Glutamatergic neuron (in vitro differentiated cells): ENCODE data around the gene GFRA3. TPM values are rescaled to one million over a fixed set of nuclear protein-coding genes. Genes with fewer than 3 reads are reported as not detected.

ENCODE experiments used
- DNase-seq: peaks from one replicate; pipeline ENCODE4 v3.0.0; 2022
- H3K27ac Mint-ChIP-seq: one replicate; pipeline ENCODE4 v1.8.0; 2020; ENCODE audit warnings: mild to moderate bottlenecking, mixed read lengths, inconsistent platforms; ENCODE audit not compliant: unreplicated experiment
- H3K27me3 Mint-ChIP-seq: one replicate; pipeline ENCODE4 v1.8.0; 2020; ENCODE audit warnings: mild to moderate bottlenecking, moderate library complexity, mixed read lengths, inconsistent platforms; ENCODE audit not compliant: unreplicated experiment
- H3K36me3 Mint-ChIP-seq: one replicate; pipeline ENCODE4 v1.8.0; 2020; ENCODE audit warnings: mild to moderate bottlenecking, mixed read lengths, inconsistent platforms; ENCODE audit not compliant: unreplicated experiment
- H3K4me1 Mint-ChIP-seq: one replicate; pipeline ENCODE4 v1.8.0; 2020; ENCODE audit warnings: mild to moderate bottlenecking, low read depth, mixed read lengths, inconsistent platforms; ENCODE audit not compliant: unreplicated experiment
- H3K4me3 Mint-ChIP-seq: one replicate; pipeline ENCODE4 v1.8.0; 2020; ENCODE audit warnings: mild to moderate bottlenecking, mixed read lengths, inconsistent platforms; ENCODE audit not compliant: unreplicated experiment
- H3K9me3 Mint-ChIP-seq: one replicate; pipeline ENCODE4 v1.8.0; 2020; ENCODE audit warnings: mild to moderate bottlenecking, moderate library complexity, mixed read lengths, inconsistent platforms; ENCODE audit not compliant: unreplicated experiment
- total RNA-seq: library from RNA; stranded (reverse); fragmentation: NEBNext Ultra II Directional; extraction: Animal tissue kit (Norgen Biotek cat#: 25700); gene quantifications from one replicate; pipeline ENCODE4 v1.2.1, GENCODE V29; 2021; ENCODE audit not compliant: unreplicated experiment
- TF ChIP-seq, protein P1 (sequence below): fragments of 200-600 bp; sonication (generic); IDR thresholded peaks from one replicate; pipeline ENCODE4 v1.5.0; 2021; ENCODE audit not compliant: partially characterized antibody, unreplicated experiment

GFRA3 gene
- total RNA-seq, 1 donor from 2014 or later: 1.1 TPM

DNA sequence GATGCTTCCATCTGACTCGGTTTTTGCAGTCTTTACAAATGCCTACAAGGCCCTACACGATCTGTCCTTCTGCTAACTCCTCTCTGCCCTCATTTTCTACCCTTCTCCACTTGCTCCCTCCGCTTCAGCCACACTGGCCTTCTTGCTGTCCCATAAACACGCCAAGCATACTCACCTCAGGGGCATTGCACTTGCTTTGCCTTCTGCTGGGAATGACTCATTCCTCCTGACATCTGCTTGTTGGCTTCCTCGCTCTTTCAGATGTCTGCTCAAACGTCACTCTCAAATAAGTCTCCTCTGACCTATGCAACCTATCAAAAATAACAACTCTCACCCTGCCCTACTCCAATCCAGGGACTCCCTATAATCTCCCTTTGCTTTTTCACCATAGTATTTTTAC is 29.0 kb upstream of the GFRA3 start:
- Mint-ChIP-seq H3K4me1 (no peaks in the 10 kb centered on the region), H3K36me3 (peaks cover 8% of the 10 kb centered on the region), H3K27ac (peak overlapping the region; percentile 2), H3K9me3 (no peaks in the 10 kb centered on the region), H3K27me3 (no peaks in the 10 kb centered on the region), H3K4me3 (no peak overlapping the region)
- TF ChIP-seq, protein P1, sequence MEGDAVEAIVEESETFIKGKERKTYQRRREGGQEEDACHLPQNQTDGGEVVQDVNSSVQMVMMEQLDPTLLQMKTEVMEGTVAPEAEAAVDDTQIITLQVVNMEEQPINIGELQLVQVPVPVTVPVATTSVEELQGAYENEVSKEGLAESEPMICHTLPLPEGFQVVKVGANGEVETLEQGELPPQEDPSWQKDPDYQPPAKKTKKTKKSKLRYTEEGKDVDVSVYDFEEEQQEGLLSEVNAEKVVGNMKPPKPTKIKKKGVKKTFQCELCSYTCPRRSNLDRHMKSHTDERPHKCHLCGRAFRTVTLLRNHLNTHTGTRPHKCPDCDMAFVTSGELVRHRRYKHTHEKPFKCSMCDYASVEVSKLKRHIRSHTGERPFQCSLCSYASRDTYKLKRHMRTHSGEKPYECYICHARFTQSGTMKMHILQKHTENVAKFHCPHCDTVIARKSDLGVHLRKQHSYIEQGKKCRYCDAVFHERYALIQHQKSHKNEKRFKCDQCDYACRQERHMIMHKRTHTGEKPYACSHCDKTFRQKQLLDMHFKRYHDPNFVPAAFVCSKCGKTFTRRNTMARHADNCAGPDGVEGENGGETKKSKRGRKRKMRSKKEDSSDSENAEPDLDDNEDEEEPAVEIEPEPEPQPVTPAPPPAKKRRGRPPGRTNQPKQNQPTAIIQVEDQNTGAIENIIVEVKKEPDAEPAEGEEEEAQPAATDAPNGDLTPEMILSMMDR: no peak
- no peak for DNase-seq

DNA sequence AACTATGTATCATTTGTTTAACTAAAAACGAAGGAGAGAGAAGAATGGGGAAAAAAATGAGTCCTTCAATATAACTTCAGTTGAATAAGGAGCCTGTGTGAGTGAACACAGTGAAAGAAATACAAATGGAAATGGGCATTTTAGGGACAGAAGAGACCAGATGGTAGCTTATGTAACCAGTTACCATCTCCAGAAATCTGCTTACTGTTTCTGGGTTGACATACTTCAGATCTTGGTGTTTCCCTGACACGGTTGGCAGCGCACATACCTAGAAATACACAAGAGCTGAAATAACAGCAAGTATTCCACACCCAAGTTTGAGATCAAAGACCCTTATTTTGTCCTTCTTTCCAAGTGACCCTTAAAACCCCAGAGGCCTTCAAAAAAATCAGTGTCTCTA is 14.9 kb upstream of the GFRA3 start:
- TF ChIP-seq, protein P1: no peak
- DNase-seq: no peak
- Mint-ChIP-seq H3K4me3 (no peak overlapping the region), H3K27ac (no peak overlapping the region), H3K9me3 (peaks cover 2% of the 10 kb centered on the region), H3K36me3 (no peaks in the 10 kb centered on the region), H3K27me3 (no peaks in the 10 kb centered on the region), H3K4me1 (no peaks in the 10 kb centered on the region)

DNA sequence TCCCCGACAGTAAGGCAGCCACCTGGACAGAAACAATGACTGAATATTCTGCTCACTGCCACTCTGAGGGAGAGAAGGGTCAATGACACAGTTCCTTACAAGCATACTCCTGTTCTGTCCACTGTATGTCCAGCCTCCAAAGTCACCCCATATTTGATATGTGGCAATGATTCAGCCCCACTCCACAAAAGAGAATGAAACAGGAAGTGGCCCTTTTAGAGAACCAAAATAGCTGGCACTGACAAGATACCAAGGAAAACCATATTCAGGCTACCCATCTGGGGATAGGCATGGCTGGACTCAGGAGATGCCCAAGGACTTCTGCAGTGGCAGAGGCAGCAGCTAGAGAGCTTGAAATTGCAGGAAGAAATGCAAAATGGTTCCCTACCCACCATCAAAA is 12.8 kb upstream of the GFRA3 start:
- Mint-ChIP-seq H3K27me3 (peaks cover 2% of the 10 kb centered on the region), H3K4me3 (no peak overlapping the region), H3K36me3 (no peaks in the 10 kb centered on the region), H3K27ac (no peak overlapping the region), H3K9me3 (no peaks in the 10 kb centered on the region), H3K4me1 (no peaks in the 10 kb centered on the region)
- TF ChIP-seq, protein P1: no peak
- DNase-seq: no peak

DNA sequence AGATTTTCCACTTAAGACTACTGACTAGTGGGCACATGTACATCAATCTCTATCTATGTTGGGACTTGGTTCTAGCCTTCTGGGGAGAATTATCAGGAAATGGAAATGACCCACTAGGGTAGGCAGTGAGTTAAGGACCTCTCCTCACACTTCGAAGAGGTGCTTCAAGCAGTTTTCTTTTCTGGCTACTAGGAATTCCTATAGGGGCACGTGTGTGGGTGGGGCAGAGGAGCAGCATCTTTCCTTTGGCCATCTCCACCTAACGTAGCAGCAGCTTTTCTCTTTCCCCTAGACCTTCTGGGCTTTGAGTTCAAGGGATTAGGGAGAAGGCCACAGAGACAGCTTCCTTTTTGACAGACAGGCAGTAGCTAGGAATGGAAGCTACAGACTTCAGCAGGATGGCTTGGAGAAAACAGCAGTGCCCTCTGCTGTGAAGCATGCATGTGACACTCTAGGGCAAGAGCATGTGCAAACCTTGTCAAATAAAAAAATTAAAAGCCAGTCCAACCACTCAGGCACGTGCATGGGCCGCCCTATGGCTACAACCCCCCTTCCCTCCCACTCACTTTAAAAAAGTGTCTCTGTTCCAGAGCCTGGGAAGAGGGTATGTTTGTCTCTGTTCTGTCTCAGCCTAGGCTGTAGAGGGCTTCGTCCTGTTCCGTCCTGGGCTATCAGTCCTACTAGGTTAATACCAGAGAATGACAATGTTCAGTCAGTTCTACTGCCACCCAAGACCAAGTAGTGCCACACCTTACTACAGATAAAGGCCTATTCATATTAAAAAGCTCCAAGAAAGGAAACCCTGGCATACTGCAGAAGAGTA is 8.7 kb upstream of the GFRA3 start:
- no peaks in the 10 kb centered on the region for H3K4me1 Mint-ChIP-seq
- H3K9me3 Mint-ChIP-seq: no peaks in the 10 kb centered on the region
- TF ChIP-seq, protein P1: peak; percentile 24
- H3K27ac Mint-ChIP-seq: no peak overlapping the region
- peak; percentile 46 for DNase-seq
- no peak overlapping the region for H3K4me3 Mint-ChIP-seq
- no peaks in the 10 kb centered on the region for H3K36me3 Mint-ChIP-seq
- H3K27me3 Mint-ChIP-seq: peaks cover 2% of the 10 kb centered on the region

DNA sequence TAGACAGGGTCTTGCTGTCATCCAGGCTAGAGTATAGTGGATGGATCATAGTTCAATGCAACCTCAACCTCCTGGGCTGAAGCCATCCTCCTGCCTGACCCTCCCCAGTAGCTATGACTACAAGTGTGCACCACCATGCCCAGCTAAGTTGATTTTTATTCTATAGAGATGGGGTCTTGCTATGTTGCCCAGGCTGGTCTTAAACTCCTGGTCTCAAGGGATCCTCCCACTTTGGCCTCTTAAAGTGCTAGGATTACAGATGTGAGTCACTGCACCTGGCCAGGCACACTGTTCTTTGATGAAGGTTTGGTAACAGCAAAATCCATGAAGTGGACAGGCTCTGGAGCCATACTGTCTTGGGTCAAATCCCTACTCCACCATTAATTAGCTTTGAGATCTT is 6.5 kb upstream of the GFRA3 start:
- no peaks in the 10 kb centered on the region for H3K4me1 Mint-ChIP-seq
- H3K9me3 Mint-ChIP-seq: no peaks in the 10 kb centered on the region
- peaks cover 2% of the 10 kb centered on the region for H3K27me3 Mint-ChIP-seq
- DNase-seq: no peak
- no peak overlapping the region for H3K27ac Mint-ChIP-seq
- TF ChIP-seq, protein P1: no peak
- H3K4me3 Mint-ChIP-seq: no peak overlapping the region
- no peaks in the 10 kb centered on the region for H3K36me3 Mint-ChIP-seq
